PFSK-1 (cell line): ENCODE measurements around the gene CDH7.

Source experiments
- POLR2AphosphoS5 ChIP-seq: IDR thresholded peaks from 2 replicates; pipeline ENCODE4 v1.6.1; 2012; ENCODE audit warnings: low read depth, mild to moderate bottlenecking, control low read depth, low read length, moderate library complexity
- REST ChIP-seq, 2 experiments: IDR thresholded peaks; 2 replicates each; pipeline versions ENCODE4 v1.6.1 to v1.8.0; 2011 to 2012; ENCODE audit warnings: low read depth in 2 of 2, low read length in 2 of 2, control low read depth in 1 of 2, inconsistent platforms in 1 of 2, mild to moderate bottlenecking in 1 of 2, moderate library complexity in 1 of 2; ENCODE audit not compliant: insufficient read depth in 1 of 2

- TF ChIP-seq REST (IDR thresholded peaks at IDR 0.05; ENCODE audit: insufficient read depth in 1 of 2, low read depth in 2 of 2, low read length in 2 of 2) (no peak), POLR2AphosphoS5 (no peak)
These were observed 3.9 kb upstream of the CDH7 start for GRCh38 chr18:65746936-65747335.
